ENCODE data around the gene PITX3.

Gene PITX3

GRCh38 chr10:102185811-102186527 is 55.3 kb downstream of the PITX3 start:
- DNase-seq (ENCODE audit: low read depth in 2 of 3, low spot score in 1 of 3): no peak

- DNase-seq (ENCODE audit: low read depth in 2 of 3, low spot score in 1 of 3): no peak
Measured at GRCh38 chr10:102185272-102185671, 56.0 kb downstream of the PITX3 start.

DNA sequence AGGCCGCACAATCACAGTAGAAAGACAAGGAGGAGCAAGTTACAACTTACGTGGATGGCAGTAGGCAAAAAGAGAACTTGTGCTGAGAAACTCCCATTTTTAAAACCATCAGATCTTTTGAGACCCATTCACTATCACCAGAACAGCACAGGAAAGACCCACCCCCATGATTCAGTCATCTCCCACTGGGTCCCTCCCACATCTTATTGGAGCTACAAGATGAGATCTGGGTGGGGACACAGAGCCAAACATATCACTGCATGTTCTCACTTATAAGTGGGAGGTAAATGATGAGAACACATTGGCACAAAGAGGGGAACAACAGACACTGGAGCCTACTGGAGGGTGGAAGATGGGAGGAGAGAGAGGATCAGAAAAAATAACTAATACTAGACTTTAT is 56.7 kb downstream of the PITX3 start:
- no peak for DNase-seq (ENCODE audit: low read depth in 2 of 3, low spot score in 1 of 3)
